Hematopoietic multipotent progenitor cell treated with erythropoietin and hydrocortisone succinate and interleukin-3 and kit ligand, for 6 days (in vitro differentiated cells): Measurements from ENCODE around the gene CAMK2D.

ENCODE experiments used
- DNase-seq: peaks from one replicate; pipeline ENCODE4 v3.0.0-alpha.2; 2015

CAMK2D gene

GRCh38 chr4:113503691-113504090 lies 257.8 kb downstream of the CAMK2D start:
- no peak for DNase-seq

GRCh38 chr4:113502906-113503305 lies 258.6 kb downstream of the CAMK2D start:
- no peak for DNase-seq

GRCh38 chr4:113502476-113502875 lies 259.1 kb downstream of the CAMK2D start:
- DNase-seq: no peak

- no peak for DNase-seq
These were observed 261.1 kb downstream of the CAMK2D start for GRCh38 chr4:113500424-113500823.

- DNase-seq: no peak
These were observed 261.8 kb downstream of the CAMK2D start for GRCh38 chr4:113499696-113500095.

GRCh38 chr4:113499166-113499565 lies 262.4 kb downstream of the CAMK2D start:
- no peak for DNase-seq

- no peak for DNase-seq
These were observed 264.2 kb downstream of the CAMK2D start for GRCh38 chr4:113497154-113497884.

- no peak for DNase-seq
These were observed 264.8 kb downstream of the CAMK2D start for GRCh38 chr4:113496698-113497097.

GRCh38 chr4:113495790-113496189 lies 265.7 kb downstream of the CAMK2D start:
- no peak for DNase-seq

- no peak for DNase-seq
These were observed 278.4 kb downstream of the CAMK2D start for GRCh38 chr4:113483131-113483530.

- DNase-seq: no peak
These were observed 279.2 kb downstream of the CAMK2D start for GRCh38 chr4:113482325-113482724.

- no peak for DNase-seq
These were observed 279.7 kb downstream of the CAMK2D start for GRCh38 chr4:113481820-113482219.

GRCh38 chr4:113480109-113480508 lies 281.4 kb downstream of the CAMK2D start:
- DNase-seq: no peak

- DNase-seq: no peak
These were observed 283.5 kb downstream of the CAMK2D start for GRCh38 chr4:113478032-113478431.

GRCh38 chr4:113476800-113477199 lies 284.7 kb downstream of the CAMK2D start:
- no peak for DNase-seq

- no peak for DNase-seq
These were observed 287.5 kb downstream of the CAMK2D start for GRCh38 chr4:113474017-113474416.

GRCh38 chr4:113472864-113473263 lies 288.7 kb downstream of the CAMK2D start:
- no peak for DNase-seq

- DNase-seq: no peak
These were observed 290.2 kb downstream of the CAMK2D start for GRCh38 chr4:113471146-113471860.

GRCh38 chr4:113469926-113470325 lies 291.6 kb downstream of the CAMK2D start:
- DNase-seq: no peak

- no peak for DNase-seq
These were observed 292.5 kb downstream of the CAMK2D start for GRCh38 chr4:113469023-113469390.

- no peak for DNase-seq
These were observed 293.1 kb downstream of the CAMK2D start for GRCh38 chr4:113468165-113469022.

- no peak for DNase-seq
These were observed 294.0 kb downstream of the CAMK2D start for GRCh38 chr4:113467581-113467980.

- no peak for DNase-seq
These were observed 299.3 kb downstream of the CAMK2D start for GRCh38 chr4:113462286-113462685.

- DNase-seq: no peak
These were observed 300.3 kb downstream of the CAMK2D start for GRCh38 chr4:113461281-113461680.
